SK-N-SH (cell line): ENCODE data around the gene POU2AF2. TPM values are rescaled to one million over a fixed set of nuclear protein-coding genes. Genes with fewer than 3 reads are reported as not detected.
A peak's percentile ranks its signal among the peaks of the same experiment; 100 is the strongest.

Experiments
- CTCF ChIA-PET: fragments of 300-600, 350-600 bp; formaldehyde crosslinking; extraction: SDS; loops from one replicate; lab custom pipeline; 2021; lab: Yijun Ruan, JAX
- POLR2A ChIA-PET: fragments of 350-600 bp; sonication (Branson Sonifier 250); formaldehyde crosslinking; extraction: SDS; loops from one replicate; lab custom pipeline; 2020; ENCODE audit warnings: antibody characterized with exemption, inconsistent platforms; lab: Yijun Ruan, JAX
- DNase-seq: peaks from one replicate; pipeline ENCODE4 v3.0.0; 2012
- H2AFZ ChIP-seq: fragments of 200-600 bp; sonication (generic); 2 replicates; pipeline ENCODE4 v1.8.1; 2016; ENCODE audit warnings: antibody characterized with exemption, mild to moderate bottlenecking, low read depth
- H3F3A ChIP-seq: fragments of 200-600 bp; sonication (generic); replicated peaks from 2 replicates; pipeline ENCODE3; 2016; ENCODE audit warnings: antibody characterized with exemption, mild to moderate bottlenecking; ENCODE audit not compliant: insufficient read depth
- H3K27ac ChIP-seq, 2 experiments: fragments of 200-500 bp in 1 of 2; fragments of 200-600 bp in 1 of 2; sonication (Bioruptor generic) in 1 of 2; sonication (generic), shearing (Covaris generic) in 1 of 2; 2 replicates each; pipeline versions ENCODE4 v1.5.1 to v1.6.1; 2014 to 2016; ENCODE audit warnings: low read depth in 2 of 2, inconsistent platforms in 1 of 2, low read length in 1 of 2, mild to moderate bottlenecking in 1 of 2, mixed read lengths in 1 of 2
- H3K27me3 ChIP-seq: fragments of 200-600 bp; sonication (generic), shearing (Covaris generic); 2 replicates; pipeline ENCODE4 v1.6.1; 2016; ENCODE audit warnings: mixed run types; ENCODE audit not compliant: insufficient read depth
- H3K36me3 ChIP-seq, 2 experiments: fragments of 200-500 bp in 1 of 2; fragments of 200-600 bp in 1 of 2; sonication (Bioruptor generic) in 1 of 2; sonication (generic) in 1 of 2; replicated peaks in 1 of 2; 2 replicates each; pipeline versions ENCODE3 to v1.5.1; 2014 to 2016; ENCODE audit warnings: low read length in 1 of 2, mild to moderate bottlenecking in 1 of 2; ENCODE audit not compliant: insufficient read depth in 2 of 2, control insufficient read depth in 1 of 2
- H3K4me1 ChIP-seq, 2 experiments: fragments of 200-500 bp in 1 of 2; fragments of 200-600 bp in 1 of 2; sonication (Bioruptor generic) in 1 of 2; sonication (generic), shearing (Covaris generic) in 1 of 2; 2 replicates each; pipeline versions ENCODE4 v1.5.1 to v1.6.1; 2014 to 2016; ENCODE audit warnings: low read depth in 1 of 2, low read length in 1 of 2, mixed run types in 1 of 2; ENCODE audit not compliant: insufficient read depth in 2 of 2, control insufficient read depth in 1 of 2
- H3K4me2 ChIP-seq: fragments of 200-600 bp; sonication (generic), shearing (Covaris generic); 2 replicates; pipeline ENCODE4 v1.6.1; 2017; ENCODE audit warnings: mixed run types
- H3K4me3 ChIP-seq, 2 experiments: fragments of 200-500 bp in 1 of 2; fragments of 200-600 bp in 1 of 2; sonication (Bioruptor generic) in 1 of 2; sonication (generic), shearing (Covaris generic) in 1 of 2; 2 replicates each; pipeline versions ENCODE4 v1.5.1 to v1.8.1; 2014 to 2016; ENCODE audit warnings: low read depth in 2 of 2, inconsistent platforms in 1 of 2, low read length in 1 of 2, mild to moderate bottlenecking in 1 of 2, mixed read lengths in 1 of 2, moderate library complexity in 1 of 2
- H3K79me2 ChIP-seq: fragments of 200-600 bp; sonication (generic); 2 replicates; pipeline ENCODE4 v1.8.1; 2017; ENCODE audit warnings: mild to moderate bottlenecking; ENCODE audit not compliant: insufficient read depth
- H3K9ac ChIP-seq: fragments of 200-600 bp; sonication (generic); 2 replicates; pipeline ENCODE4 v1.6.1; 2017; ENCODE audit warnings: mixed run types
- H3K9me2 ChIP-seq: fragments of 200-600 bp; sonication (generic); 2 replicates; pipeline ENCODE4 v1.6.1; 2017; ENCODE audit warnings: mixed run types
- H3K9me3 ChIP-seq: fragments of 200-600 bp; sonication (generic); 2 replicates; pipeline ENCODE4 v1.6.1; 2017; ENCODE audit warnings: mixed run types, mild to moderate bottlenecking, moderate library complexity
- H4K20me1 ChIP-seq: fragments of 200-600 bp; sonication (generic); 2 replicates; pipeline ENCODE4 v1.6.1; 2017; ENCODE audit warnings: mild to moderate bottlenecking, mixed run types; ENCODE audit not compliant: insufficient read depth
- FOSL2 ChIP-seq: IDR thresholded peaks from 2 replicates; pipeline ENCODE4 v1.4.0; 2012; ENCODE audit warnings: low read depth, mild to moderate bottlenecking, moderate library complexity, borderline replicate concordance
- NFIC ChIP-seq: IDR thresholded peaks from 2 replicates; pipeline ENCODE4 v1.4.0; 2012; ENCODE audit warnings: borderline replicate concordance
- NRF1 ChIP-seq: IDR thresholded peaks from 2 replicates; pipeline ENCODE4 v1.6.1; 2012; ENCODE audit warnings: low read depth, mild to moderate bottlenecking, low read length
- PBX3 ChIP-seq: IDR thresholded peaks from 2 replicates; pipeline ENCODE4; 2012
- REST ChIP-seq: IDR thresholded peaks from 2 replicates; pipeline ENCODE4 v1.6.1; 2012; ENCODE audit warnings: mild to moderate bottlenecking, low read depth, low read length, moderate library complexity
- RFX5 ChIP-seq: IDR thresholded peaks from 2 replicates; pipeline ENCODE4 v1.6.1; 2012; ENCODE audit warnings: mild to moderate bottlenecking, improper control_type of control experiment, low read length
- SMC3 ChIP-seq: IDR thresholded peaks from 2 replicates; pipeline ENCODE4 v1.6.1; 2012; ENCODE audit warnings: low read depth, low read length, improper control_type of control experiment
- TEAD4 ChIP-seq: IDR thresholded peaks from 2 replicates; pipeline ENCODE4 v1.4.0; 2012; ENCODE audit warnings: mild to moderate bottlenecking, borderline replicate concordance; ENCODE audit not compliant: insufficient read depth
- USF1 ChIP-seq: IDR thresholded peaks from 2 replicates; pipeline ENCODE4 v1.4.0; 2012; ENCODE audit warnings: low read depth, borderline replicate concordance
- ZBTB33 ChIP-seq: IDR thresholded peaks from 2 replicates; pipeline ENCODE4 v1.4.0; 2012; ENCODE audit warnings: low read depth, borderline replicate concordance
- WGBS: methylation state at CpG from one replicate; pipeline ENCODE4 v1.1.6; 2017; ENCODE audit warnings: low lambda C conversion rate; 5-methylcytosine and 5-hydroxymethylcytosine counted together
- polyA plus RNA-seq, 3 experiments: library from polyadenylated mRNA; depleted of rRNA; stranded (reverse); fragments of >200 nt; gene quantifications; 2 replicates each; pipeline ENCODE4 v1.2.3, GENCODE V29; 2012

POU2AF2 gene
- polyA plus RNA-seq, 1 of the 3 experiments (the other 2 are of a cell fraction) = 0.15 TPM

- Histone ChIP-seq H3K27me3 (no peaks in the 10 kb centered on the region), H2AFZ (0 out of 2 replicates have a peak overlapping the region, but pooled peaks have one; percentile 83), H3K9me3 (no peaks in the 10 kb centered on the region), H3F3A (no peaks in the 10 kb centered on the region), H4K20me1 (no peaks in the 10 kb centered on the region), H3K36me3 (no peaks in the 10 kb centered on the region), H3K4me2 (no peak overlapping the region), H3K4me3 (no peak overlapping the region), H3K79me2 (no peaks in the 10 kb centered on the region), H3K9ac (no peak overlapping the region), H3K9me2 (no peaks in the 10 kb centered on the region), H3K27ac (peak overlapping the region in 1 of 2 experiments; percentile 53; a peak in 2 of 4 replicates), H3K4me1 (peaks cover 0 to 13% of the 10 kb centered on the region in 2 experiments; a peak in 1 of 4 replicates)
- DNase-seq = no peak
- 89% methylated on average over 3 of the region's 3 CpGs for WGBS
- TF ChIP-seq NRF1 (no peak), RFX5 (no peak), SMC3 (no peak), TEAD4 (no peak), USF1 (no peak), NFIC (no peak), REST (no peak)
- ChIA-PET CTCF (no interaction called here), POLR2A (no interaction called here)
Measured at GRCh38 chr11:111205632-111206385, 39.7 kb upstream of the POU2AF2 start.

GRCh38 chr11:111206472-111206871 lies 39.1 kb upstream of the POU2AF2 start:
- Histone ChIP-seq H3K4me2 (no peak overlapping the region; the same call in 1 of the 2 replicates), H3F3A (no peaks in the 10 kb centered on the region), H3K4me3 (no peak overlapping the region), H3K36me3 (no peaks in the 10 kb centered on the region), H3K9me2 (no peaks in the 10 kb centered on the region), H3K27ac (peak overlapping the region in 1 of 2 experiments; percentile 53; a peak in 2 of 4 replicates), H3K27me3 (no peaks in the 10 kb centered on the region), H3K9me3 (no peaks in the 10 kb centered on the region), H3K9ac (no peak overlapping the region), H3K4me1 (peaks cover 0 to 13% of the 10 kb centered on the region in 2 experiments; a peak in 1 of 4 replicates), H2AFZ (peak overlapping the region; percentile 83), H3K79me2 (no peaks in the 10 kb centered on the region), H4K20me1 (no peaks in the 10 kb centered on the region)
- no peak for DNase-seq
- TF ChIP-seq FOSL2 (peak; percentile 7; the same call in 1 of the 2 replicates), PBX3 (no peak), ZBTB33 (no peak)
- CTCF ChIA-PET = no interaction called here
- POLR2A ChIA-PET = no interaction called here
- WGBS = 21% methylated on average over 1 of the region's 1 CpG
